KMS-11 (cell line): ENCODE data around the gene RIPOR3.

Experiments
- H2AFZ ChIP-seq: fragments of 200-600 bp; sonication (generic); 2 replicates; pipeline ENCODE4 v1.6.1; 2016; ENCODE audit warnings: antibody characterized with exemption, mixed run types, low read depth
- H3K27ac ChIP-seq: fragments of 200-600 bp; sonication (generic); 2 replicates; pipeline ENCODE4 v1.6.1; 2016; ENCODE audit warnings: mild to moderate bottlenecking, mixed run types
- H3K27me3 ChIP-seq: fragments of 200-600 bp; sonication (generic); 2 replicates; pipeline ENCODE4 v1.6.1; 2017; ENCODE audit warnings: mild to moderate bottlenecking, low read depth, mixed run types, moderate library complexity; ENCODE audit not compliant: insufficient read depth
- H3K36me3 ChIP-seq: fragments of 200-600 bp; sonication (generic); 2 replicates; pipeline ENCODE4 v1.6.1; 2017; ENCODE audit warnings: mild to moderate bottlenecking, mixed run types; ENCODE audit not compliant: insufficient read depth
- H3K4me1 ChIP-seq: fragments of 200-600 bp; sonication (generic); 2 replicates; pipeline ENCODE4 v1.6.1; 2016; ENCODE audit warnings: mild to moderate bottlenecking, low read depth, mixed run types; ENCODE audit not compliant: poor library complexity, severe bottlenecking
- H3K4me2 ChIP-seq: fragments of 200-600 bp; sonication (generic); 2 replicates; pipeline ENCODE4 v1.7.0; 2016; ENCODE audit warnings: mild to moderate bottlenecking, mixed run types
- H3K4me3 ChIP-seq: fragments of 200-600 bp; sonication (generic); IDR thresholded peaks from 2 replicates; pipeline ENCODE4 v1.6.1; 2017; ENCODE audit warnings: low read depth, low read length, mixed read lengths; ENCODE audit not compliant: insufficient read depth
- H3K79me2 ChIP-seq: fragments of 200-600 bp; sonication (generic); 2 replicates; pipeline ENCODE4 v1.6.1; 2016; ENCODE audit warnings: low read depth, mixed run types; ENCODE audit not compliant: insufficient read depth
- H3K9ac ChIP-seq: fragments of 200-600 bp; sonication (generic); 2 replicates; pipeline ENCODE4 v1.6.1; 2016; ENCODE audit warnings: mild to moderate bottlenecking, mixed run types
- H4K20me1 ChIP-seq: fragments of 200-600 bp; sonication (generic); 2 replicates; pipeline ENCODE4 v1.6.1; 2016; ENCODE audit warnings: mild to moderate bottlenecking, mixed run types; ENCODE audit not compliant: insufficient read depth
- CTCF ChIP-seq: fragments of 200-600 bp; sonication (generic); conservative IDR thresholded peaks from 2 replicates; pipeline ENCODE4 v1.6.1; 2017; ENCODE audit warnings: low read depth, mild to moderate bottlenecking, antibody characterized with exemption, low read length, moderate library complexity, mixed read lengths

RIPOR3 gene

GRCh38 chr20:50711113-50711825, 19.9 kb upstream of the RIPOR3 start:
- Histone ChIP-seq H2AFZ (no peak overlapping the region), H3K79me2 (no peaks in the 10 kb centered on the region), H3K27me3 (no peaks in the 10 kb centered on the region), H3K36me3 (no peaks in the 10 kb centered on the region), H3K4me2 (no peak overlapping the region), H3K4me1 (no peaks in the 10 kb centered on the region), H3K4me3 (no peak overlapping the region), H4K20me1 (no peaks in the 10 kb centered on the region), H3K27ac (no peak overlapping the region), H3K9ac (no peak overlapping the region)
- TF ChIP-seq CTCF, result no peak

DNA sequence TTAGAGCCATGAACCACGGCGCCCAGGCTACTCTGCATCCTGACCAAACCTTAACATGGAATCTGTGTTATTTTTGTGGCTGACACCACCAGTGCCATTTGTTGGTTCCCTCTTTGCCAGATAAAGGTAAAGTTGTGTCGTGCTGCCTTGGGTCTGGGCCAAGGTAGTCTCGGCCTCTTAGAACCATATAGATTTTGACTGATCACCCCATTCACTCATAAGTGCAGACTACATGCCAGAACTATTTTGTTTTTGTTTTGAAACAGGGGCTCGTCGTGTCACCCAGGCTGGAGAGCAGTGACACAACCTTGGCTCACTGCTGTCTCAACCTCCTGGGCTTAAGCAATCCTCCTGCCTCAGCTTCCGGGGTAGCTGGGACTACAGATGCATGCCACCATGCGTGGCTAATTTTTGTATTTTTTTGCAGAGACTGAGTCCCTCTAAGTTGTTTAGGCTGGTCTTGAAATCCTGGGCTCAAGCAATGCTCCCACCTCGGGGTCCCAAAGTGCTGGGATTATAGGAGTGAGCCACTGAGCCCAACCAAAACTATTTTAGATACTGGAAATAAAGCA, 19.2 kb upstream of the RIPOR3 start:
- Histone ChIP-seq H3K79me2 (no peaks in the 10 kb centered on the region), H4K20me1 (no peaks in the 10 kb centered on the region), H3K27me3 (no peaks in the 10 kb centered on the region), H3K9ac (no peak overlapping the region), H3K36me3 (no peaks in the 10 kb centered on the region), H3K4me2 (no peak overlapping the region), H3K4me3 (no peak overlapping the region), H3K4me1 (no peaks in the 10 kb centered on the region), H2AFZ (no peak overlapping the region), H3K27ac (no peak overlapping the region)
- TF ChIP-seq CTCF, result no peak

DNA sequence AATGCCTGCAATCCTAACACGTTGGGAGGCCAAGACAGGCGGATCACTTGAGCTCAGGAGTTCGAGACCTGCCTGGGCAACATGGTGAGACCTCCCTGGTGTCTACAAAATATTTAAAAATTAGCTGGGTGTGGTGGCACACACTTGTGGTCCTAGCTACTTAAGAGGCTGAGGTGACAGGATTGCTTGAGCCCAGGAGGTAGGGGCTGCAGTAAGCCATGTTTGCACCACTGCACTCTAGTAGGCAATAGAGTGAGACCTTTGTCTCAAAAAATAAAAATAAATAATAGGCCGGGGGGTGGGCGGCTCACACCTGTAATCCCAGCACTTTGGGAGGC, 18.3 kb upstream of the RIPOR3 start:
- no peak overlapping the region for H3K4me3 ChIP-seq
- no peak overlapping the region for H3K9ac ChIP-seq
- H4K20me1 ChIP-seq, result no peaks in the 10 kb centered on the region
- no peak overlapping the region for H3K27ac ChIP-seq
- H3K27me3 ChIP-seq, result no peaks in the 10 kb centered on the region
- no peak overlapping the region for H2AFZ ChIP-seq
- no peaks in the 10 kb centered on the region for H3K79me2 ChIP-seq
- no peak for TF ChIP-seq CTCF
- H3K4me1 ChIP-seq, result no peaks in the 10 kb centered on the region
- no peaks in the 10 kb centered on the region for H3K36me3 ChIP-seq
- H3K4me2 ChIP-seq, result no peak overlapping the region

GRCh38 chr20:50708845-50709635, 17.7 kb upstream of the RIPOR3 start:
- Histone ChIP-seq H2AFZ (no peak overlapping the region), H4K20me1 (no peaks in the 10 kb centered on the region), H3K27ac (no peak overlapping the region), H3K9ac (no peak overlapping the region), H3K4me2 (no peak overlapping the region), H3K27me3 (no peaks in the 10 kb centered on the region), H3K4me3 (no peak overlapping the region), H3K4me1 (no peaks in the 10 kb centered on the region), H3K79me2 (no peaks in the 10 kb centered on the region), H3K36me3 (no peaks in the 10 kb centered on the region)
- no peak for TF ChIP-seq CTCF
